Superior temporal gyrus (tissue), 1 donor: Measurements from ENCODE around the gene AP1S1.
"Not testable (repeated sequence)": the region's sequence is repeated elsewhere in the genome, so short reads cannot be mapped to it uniquely, and the experiment has no call there.

Experiments used
- DNase-seq: peaks from one replicate; pipeline ENCODE4 v3.0.0-alpha.2; 2016; ENCODE audit errors: extremely low spot score

The AP1S1 gene

DNA sequence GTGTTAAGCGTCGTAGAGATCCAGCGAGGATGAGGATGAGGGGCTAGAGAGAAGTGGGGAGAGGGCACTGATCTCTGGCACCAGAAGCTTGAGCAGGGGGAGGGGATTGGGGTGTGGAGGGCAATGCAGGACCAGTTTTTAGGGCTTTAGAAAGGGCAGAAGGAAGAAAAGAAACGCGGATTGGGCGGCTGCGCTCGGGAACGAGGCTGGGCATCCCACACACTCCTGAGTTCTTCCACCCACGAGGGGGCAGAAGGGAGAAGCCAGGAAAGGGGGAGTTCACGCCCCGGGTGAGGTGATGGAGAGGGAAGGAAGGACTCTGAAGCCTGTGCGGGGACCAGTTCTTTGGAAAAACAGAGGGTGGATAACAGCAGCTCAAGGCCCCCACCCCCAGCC, 17.2 kb downstream of the AP1S1 start:
- DNase-seq = no peak

- DNase-seq = no peak
Measured at GRCh38 chr7:101172005-101172853, 18.0 kb downstream of the AP1S1 start.

- DNase-seq = no peak
Measured at GRCh38 chr7:101172854-101173751, 18.8 kb downstream of the AP1S1 start.

GRCh38 chr7:101173752-101174244, 19.5 kb downstream of the AP1S1 start:
- DNase-seq = no peak

- DNase-seq = no peak
Measured at GRCh38 chr7:101174322-101174854, 20.1 kb downstream of the AP1S1 start.

DNA sequence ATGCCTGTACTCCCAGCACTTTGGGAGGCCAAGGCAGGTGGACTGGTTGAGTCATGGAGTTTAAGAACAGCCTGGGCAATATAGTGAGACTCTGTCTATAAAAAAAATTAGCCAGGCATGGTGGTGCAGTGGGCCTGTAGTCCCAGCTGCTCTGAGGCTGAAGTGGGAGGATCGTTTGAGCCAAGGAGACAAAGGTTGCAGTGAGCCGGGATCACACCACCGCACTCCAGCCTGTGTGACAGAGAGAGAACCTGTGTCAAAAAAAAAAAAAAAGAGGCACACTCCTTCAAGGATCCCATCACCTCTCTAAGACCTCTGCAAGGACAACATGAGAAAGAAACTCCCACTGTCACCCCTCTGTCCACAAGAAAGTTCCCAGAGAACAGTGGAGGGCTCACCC, 21.4 kb downstream of the AP1S1 start:
- DNase-seq = no peak

GRCh38 chr7:101177644-101178043, 23.4 kb downstream of the AP1S1 start:
- no peak for DNase-seq

DNA sequence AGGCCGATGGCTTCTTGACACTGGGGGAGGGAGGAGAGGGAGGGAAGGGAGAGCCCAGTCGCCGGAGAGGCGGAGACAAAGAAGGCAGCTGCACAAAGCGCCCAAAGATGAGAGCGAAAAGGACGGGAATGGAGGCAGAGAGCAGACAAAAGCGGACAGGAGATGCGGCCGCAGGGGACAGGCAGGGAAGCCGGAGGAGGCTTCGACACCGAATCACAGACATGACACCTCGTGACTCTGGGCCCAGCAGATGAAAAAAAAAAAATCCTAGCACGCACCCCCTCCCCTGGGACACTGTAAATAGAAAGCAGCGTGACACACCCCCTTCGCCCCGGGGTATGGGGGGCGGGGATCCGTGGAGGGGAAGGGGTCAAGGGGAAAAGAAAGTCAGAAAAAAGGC, 24.8 kb downstream of the AP1S1 start:
- no peak for DNase-seq

DNA sequence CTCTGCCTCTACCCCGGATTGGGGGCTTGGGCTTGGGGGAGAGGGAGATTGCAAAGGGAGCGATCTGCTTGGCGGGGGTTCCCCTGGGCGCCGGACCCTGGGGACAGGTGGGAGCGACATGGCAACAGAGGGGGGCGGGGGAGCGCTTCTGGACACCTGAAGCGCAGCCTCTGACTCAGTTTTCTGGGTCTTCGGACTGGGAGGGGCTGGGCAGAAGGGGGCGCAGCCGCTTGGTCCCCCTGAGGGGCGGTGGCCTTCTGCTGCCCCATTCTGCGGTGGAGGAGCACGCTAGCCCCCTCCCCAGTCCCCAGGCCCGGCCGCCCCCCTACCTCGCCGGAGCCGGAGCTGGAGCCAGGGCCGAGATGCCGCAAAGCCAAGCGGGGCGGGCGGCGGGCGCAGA, 25.4 kb downstream of the AP1S1 start:
- DNase-seq = no peak

- no peak for DNase-seq
Measured at GRCh38 chr7:101180130-101180755, 26.0 kb downstream of the AP1S1 start, which contains the start of gene NAT16. TSS of gene NAT16 (minus strand) at chr7:101180293. CDS start at chr7:101174807, 5,486 bp downstream.

DNA sequence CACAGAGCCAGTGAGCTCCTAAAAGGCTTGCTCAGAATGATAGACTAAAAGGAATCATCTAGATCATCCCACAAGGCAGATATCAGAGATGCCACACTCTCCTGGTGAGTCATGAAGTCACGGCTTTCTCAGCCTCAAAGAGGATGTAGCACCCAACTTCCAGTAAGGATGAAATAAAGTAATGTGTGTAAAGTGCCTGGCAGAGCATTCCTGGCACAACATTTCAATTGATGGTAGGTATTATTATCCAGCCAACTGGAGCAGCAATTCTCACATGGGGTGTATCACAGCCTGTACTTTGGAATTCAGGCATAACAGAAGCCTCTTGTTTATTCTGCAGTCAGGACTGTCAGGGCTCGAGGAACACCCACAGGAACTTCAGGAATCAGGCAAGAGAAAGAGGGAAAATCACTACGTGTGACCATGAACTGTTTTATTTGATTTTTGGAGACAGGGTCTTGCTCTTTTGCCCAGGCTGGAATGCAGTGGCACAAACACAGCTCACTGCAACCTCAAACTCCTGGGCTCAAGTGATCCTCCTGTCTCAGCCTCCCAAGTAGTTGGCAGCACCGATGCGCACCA, 31.1 kb downstream of the AP1S1 start:
- peak; percentile 51 for DNase-seq

DNA sequence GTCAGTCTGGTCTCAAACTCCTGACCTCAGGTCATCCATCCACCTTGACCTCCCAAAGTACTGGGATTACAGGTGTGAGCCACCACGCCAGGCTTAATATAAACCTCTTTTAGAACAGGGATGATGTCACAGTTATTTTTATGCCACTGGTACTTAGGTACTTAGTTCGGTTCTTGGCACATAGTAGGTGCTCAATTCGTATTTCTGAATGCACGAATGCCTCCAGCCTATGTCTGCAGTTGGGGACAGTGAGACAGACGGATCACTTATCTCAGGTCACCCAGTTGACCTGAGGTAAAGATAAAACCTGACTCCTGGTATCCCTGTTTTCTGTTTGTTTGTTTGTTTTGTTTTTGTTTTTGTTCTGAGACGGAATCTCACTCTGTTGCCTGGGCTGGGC, 31.9 kb downstream of the AP1S1 start:
- DNase-seq = no peak

DNA sequence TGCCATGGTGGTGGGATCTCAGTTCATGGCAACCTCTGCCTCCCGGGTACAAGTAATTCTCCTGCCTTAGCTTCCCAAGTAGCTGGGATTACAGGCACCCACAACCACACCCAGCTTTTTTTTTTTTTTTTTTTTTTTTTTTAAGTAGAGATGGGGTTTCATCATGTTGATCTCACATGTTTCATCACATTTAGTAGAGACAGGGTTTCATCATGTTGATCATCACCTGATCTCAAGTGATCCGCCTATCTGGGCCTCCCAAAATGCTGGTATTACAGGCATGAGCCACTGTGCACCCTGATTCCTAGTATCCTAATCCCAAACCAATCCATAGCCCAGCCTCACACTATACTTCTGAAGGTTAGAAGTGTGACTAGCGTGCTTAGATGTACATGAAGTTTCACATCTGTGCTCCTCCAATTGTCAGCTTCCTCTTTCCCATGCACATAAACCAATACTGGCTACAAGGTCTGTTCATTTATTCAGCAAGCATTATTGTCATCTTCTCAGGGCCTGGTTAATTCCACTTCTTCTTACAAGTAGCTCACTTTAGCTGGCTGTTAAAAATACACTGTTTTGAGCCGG, 32.7 kb downstream of the AP1S1 start:
- no peak for DNase-seq

DNA sequence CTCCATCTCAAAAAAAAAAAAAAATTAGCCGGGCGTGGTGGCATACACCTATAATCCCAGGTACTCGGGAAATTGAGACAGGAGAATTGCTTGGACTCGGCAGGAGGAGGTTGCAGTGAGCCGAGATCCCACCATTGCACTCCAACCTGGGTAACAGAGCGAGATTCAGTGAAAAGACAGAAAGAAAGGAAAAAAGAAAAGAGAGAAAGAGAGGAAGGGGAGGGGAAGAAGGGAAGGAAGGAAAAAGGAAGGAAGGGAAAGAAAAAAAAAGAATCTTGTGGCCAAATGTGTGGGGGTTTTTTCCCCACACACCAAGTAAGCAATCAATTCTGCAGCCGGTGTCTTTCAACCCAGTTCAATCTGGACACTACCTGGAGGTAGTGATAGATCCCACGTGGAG, 34.8 kb downstream of the AP1S1 start:
- DNase-seq = no peak

GRCh38 chr7:101195884-101196283, 41.6 kb downstream of the AP1S1 start:
- DNase-seq = no peak

- no peak for DNase-seq
Measured at GRCh38 chr7:101197991-101198390, 43.7 kb downstream of the AP1S1 start.

DNA sequence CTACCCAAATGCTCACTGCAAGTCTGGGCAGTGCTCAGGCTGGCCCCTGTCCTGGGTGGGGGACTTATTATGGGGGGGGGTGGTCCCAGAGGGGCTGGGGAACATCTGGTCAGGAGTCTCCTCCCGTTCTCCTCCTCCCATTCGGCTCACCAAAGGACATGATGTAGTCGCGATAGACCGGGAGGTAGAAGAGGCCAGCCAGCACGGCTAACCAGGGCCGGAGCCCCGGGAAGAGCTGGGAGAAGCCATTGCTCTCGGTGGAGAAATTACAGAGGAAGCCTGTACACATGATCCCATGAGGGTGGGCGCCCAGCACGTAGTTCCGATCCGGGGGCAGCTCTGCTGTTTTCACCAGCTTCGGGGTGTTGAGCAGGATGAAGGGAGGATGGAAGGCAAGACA, 44.2 kb downstream of the AP1S1 start:
- DNase-seq = no peak

DNA sequence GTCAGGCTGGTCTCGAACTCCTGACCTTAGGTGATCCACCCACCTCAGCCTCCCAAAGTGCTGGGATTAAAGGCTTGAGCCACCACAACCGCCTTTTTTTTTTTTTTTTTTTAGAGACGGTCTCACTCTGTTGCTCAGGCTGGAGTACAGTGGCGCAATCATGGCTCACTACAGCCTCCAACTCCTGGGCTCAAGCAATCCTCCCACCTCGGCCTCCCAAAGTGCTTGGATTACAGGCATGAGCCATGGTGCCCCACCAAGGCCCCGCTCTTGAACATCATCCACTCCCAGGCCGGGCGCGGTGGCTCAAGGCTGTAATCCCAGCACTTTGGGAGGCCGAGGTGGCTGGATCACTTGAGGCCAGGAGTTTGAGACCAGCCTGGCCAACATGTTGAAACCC, 45.2 kb downstream of the AP1S1 start:
- DNase-seq = not testable (repeated sequence)

GRCh38 chr7:101200504-101200861, 46.2 kb downstream of the AP1S1 start:
- no peak for DNase-seq

GRCh38 chr7:101200862-101201599, 46.8 kb downstream of the AP1S1 start, which contains the start of gene MOGAT3:
TSS of gene MOGAT3 (minus strand) at chr7:101201036. CDS start at chr7:101200854, 182 bp downstream.
- no peak for DNase-seq
